A204.1 (cell line): ENCODE results near the gene RTN4RL2.
"Not testable (repeated sequence)": the region's sequence is repeated elsewhere in the genome, so short reads cannot be mapped to it uniquely, and the experiment has no call there.

Experiments
- FAIRE-seq: peaks from 2 replicates; lab custom pipeline; 2012; peaks lifted over from hg19 to GRCh38; lab: Jason Lieb, UNC

The RTN4RL2 gene

DNA sequence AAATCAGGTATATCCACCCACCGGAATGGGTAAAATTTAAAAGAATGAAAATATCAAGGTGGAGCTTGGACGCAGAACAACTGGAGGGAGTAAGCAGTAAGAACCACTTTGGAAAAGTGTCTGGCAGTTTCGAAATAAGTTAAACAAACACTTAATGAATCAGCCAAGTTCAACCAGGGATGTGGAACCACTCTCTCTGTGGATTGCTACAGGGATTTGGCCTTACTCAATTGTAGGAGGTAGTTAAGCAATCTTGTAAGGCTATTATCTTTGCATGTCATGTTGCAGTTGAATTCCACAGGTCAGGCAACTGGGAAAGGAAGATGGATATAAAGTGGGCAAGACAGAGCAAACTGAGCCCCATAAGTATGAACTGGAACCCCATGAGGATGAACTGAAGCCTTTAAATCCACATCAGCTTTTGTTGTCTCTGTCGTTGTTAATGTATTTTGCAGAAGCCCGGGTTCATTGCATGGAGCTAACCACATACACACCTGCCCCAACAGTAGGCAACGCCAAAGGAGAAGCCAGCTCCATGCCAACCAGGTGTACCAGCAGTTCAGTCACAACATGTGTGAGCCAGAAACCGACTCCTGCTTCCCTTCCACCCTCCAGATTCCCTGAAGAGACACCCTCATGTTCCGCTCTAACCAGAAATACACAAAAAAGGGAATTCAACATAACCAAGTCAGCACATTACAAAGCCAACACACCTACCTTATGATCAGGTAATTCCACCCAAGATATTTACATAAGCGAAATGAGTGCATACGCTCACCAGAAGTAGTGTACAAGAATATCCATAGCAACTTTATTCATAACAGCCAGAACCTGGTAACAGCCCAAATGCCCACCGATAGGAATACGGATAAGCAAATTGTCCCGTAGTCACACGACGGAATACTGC lies 25.4 kb upstream of the RTN4RL2 start:
- FAIRE-seq, result no peak

DNA sequence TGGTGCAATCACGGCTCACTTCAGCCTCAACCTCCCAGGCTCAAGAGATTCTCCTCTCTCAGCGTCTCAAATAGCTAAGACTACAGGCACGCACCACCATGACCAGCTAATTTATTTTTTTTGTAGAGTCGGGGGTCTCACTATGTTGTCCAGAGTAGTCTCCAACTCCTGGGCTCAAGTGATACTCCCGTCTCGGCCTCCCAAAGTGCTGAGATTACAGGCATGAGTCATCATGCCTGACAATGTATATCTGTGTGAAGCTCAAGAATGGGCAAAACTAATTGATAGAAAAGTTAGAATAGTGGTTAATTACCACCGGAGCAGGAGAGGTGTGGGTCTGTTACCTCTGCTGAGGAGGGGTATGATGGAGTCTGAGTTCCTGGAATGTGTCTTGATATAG lies 24.3 kb upstream of the RTN4RL2 start:
- no peak for FAIRE-seq

- FAIRE-seq, result no peak
These were observed 21.7 kb upstream of the RTN4RL2 start for GRCh38 chr11:57438345-57439285.

DNA sequence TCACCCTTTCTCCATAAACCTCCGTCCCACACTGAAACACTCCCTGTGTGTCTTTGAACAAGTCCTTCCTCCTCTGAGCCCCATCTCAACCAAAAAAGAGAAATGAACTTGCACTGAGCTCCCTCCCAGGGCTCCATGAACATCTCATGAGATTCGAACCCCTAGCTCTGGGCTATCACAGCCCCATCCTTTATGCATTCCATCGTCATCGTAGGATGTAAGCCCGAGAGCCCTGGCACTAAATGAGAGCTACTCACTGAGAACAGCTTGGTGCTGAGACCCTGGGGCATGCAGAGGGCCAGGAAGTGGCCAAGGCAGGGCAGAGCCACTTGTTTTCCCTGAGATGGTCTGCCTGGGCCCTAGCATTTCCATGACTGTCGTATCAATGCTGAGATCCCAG lies 20.5 kb upstream of the RTN4RL2 start:
- FAIRE-seq, result no peak

DNA sequence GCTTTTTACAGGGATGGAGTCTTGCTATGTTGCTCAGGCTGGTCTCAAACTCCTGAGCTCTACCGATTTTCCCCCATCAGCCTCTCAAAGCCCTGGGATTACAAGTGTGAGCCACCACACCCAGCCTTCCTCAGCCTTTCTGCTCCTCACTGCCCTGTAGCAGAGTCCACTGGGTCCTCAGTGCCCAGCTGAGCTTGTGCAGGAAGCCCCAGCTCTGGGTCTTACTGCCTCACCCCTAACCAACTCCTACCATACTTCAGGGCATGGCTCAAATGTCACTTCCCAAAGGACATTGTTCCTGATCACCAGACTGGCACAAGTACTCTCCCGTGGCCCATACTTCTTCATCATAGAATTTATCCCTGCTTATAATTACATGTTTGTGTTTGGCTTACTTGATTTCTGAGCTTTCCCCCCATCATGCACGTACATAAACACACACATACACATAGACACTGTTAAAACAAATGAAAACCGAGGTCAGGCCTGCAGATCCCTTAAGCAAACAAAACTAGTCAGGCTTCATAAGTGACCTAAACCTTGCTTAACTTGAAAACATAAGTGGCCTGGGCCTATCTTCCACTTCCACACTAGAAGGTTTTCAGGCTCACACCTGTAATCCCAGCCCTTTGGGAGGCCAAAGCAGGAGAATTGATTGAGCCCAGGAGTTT lies 19.4 kb upstream of the RTN4RL2 start:
- FAIRE-seq, result no peak

- no peak for FAIRE-seq
These were observed 15.8 kb upstream of the RTN4RL2 start for GRCh38 chr11:57444362-57445121.

DNA sequence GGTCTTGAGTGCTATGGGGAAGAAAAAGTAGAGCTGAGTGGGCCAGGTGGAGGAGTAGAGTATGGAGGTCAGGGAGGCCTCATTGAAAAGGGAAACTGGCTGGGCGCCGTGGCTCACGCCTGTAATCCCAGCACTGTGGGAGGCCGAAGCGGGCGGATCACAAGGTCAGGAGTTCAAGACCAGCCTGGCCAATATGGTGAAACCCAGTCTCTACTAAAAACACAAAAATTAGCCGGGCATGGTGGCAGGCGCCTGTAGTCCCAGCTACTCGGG lies 15.3 kb upstream of the RTN4RL2 start:
- not testable (repeated sequence) for FAIRE-seq

DNA sequence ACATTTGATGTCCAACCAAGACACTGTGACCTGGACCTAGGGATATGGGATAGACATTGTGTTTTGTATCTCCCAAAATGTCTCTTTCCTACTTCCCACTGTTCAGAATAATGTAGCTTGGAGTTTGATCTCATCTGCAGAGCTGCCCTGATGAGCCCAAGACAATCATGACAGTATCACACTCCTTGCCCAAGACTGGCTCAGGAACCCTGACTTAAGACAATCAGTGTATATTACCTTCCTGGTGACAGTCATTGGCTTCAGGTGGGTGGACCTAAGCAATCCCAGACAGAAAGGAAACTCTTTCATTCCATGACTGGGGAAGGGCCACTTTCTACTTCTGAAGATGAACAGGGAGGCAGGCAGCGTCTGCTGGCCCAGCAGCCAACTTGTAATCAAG lies 14.3 kb upstream of the RTN4RL2 start:
- FAIRE-seq, result no peak

- no peak for FAIRE-seq
These were observed 6.7 kb upstream of the RTN4RL2 start for GRCh38 chr11:57453543-57454177.

- peak; percentile 66 for FAIRE-seq
These were observed 3.2 kb upstream of the RTN4RL2 start for GRCh38 chr11:57456960-57457642.

DNA sequence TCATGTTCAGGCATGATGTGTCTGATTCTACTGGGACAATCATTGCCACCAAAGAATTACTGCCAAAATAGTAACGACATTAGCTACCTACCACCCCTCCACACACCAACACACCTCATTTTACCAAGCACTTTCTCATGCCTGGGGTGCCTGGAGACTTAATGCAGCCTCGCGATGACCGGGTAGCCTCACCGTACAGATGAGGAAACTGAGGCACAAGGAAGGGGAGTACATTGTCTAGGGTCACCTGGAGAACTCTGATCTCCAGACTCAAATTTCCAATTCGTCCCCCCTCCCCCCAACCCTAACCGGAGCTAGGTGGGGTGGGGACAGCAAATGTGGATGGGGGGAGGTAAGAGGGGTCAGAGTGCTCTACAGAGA lies 2.7 kb upstream of the RTN4RL2 start:
- FAIRE-seq, result no peak

- FAIRE-seq, result no peak
These were observed 2.3 kb upstream of the RTN4RL2 start for GRCh38 chr11:57458060-57458409.

DNA sequence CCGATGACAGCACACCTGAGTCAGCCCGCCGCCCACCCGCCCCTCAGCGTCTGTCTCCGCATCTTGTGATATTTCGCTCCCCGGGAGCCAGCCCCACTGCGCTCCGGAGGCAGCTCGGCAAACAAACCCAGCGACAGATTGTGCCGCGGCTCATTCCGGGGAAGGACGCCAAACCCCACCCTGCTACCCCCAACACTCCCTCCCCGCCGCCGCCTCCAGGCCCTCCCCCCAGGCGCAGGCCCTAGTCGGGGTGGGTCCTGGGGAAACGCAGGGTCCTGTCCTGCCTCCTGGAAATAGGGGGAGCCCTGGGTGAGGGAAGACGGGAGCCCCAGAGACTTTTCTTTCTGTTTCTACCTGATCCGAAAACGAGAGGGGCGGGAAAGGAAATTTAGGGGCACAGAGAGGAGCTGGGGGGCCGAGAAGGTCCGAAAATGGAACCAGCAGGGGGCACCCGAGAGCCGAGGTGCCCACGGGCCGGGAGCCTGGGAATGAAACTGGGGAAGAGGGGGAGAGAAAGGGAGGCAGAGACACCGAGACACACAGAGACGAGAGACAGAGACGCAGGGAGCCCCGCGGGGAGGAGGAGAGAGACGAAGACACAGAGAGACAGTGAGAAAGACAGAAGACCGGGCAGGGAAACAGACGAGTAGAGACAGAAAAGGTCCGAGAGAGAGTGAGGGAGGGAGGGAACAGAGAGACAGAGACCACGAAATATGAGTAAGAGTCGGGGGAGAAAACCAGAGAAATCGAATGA lies 1.7 kb upstream of the RTN4RL2 start:
- no peak for FAIRE-seq

GRCh38 chr11:57459164-57460021 lies 935 bp upstream of the RTN4RL2 start:
- FAIRE-seq, result no peak

- FAIRE-seq, result no peak
These were observed 726 bp downstream of the RTN4RL2 start for GRCh38 chr11:57460758-57461749.

DNA sequence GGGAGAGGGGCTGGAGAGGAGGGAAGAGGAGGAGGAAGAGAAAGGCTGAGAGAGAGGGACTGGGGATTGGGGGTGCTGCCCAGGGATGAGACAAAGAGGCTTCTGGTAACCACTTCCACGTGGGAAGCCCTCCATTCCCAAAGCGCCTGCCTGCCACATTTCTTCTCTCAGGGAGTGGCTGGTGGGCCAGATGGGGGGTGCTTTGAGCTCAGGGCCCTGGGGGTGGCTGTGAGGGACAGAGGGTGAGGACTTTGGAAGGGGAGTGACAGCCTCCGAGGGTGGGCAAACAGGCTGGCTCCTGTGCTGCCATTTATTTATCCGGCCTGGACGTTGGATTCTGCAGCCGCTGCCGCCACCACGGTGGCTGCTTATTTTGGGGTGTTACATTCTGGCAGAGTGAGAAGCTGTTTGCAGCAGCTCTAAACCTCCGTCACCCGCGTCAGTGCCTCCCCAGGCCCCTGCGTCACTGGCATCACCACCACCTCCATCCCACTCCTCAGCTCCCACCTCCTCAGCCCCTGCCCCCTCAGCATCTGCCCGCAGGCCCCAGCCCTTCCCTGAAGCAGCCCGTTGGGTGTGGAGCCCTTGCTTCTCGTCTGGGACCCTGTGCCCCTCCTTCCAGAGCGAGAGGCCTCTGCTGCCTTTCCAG lies 1.6 kb downstream of the RTN4RL2 start:
- FAIRE-seq, result no peak

GRCh38 chr11:57462597-57462996 lies 2.3 kb downstream of the RTN4RL2 start:
- FAIRE-seq, result no peak
